Measurements from ENCODE around the gene EEPD1.

EEPD1 gene

GRCh38 chr7:36263095-36263484, 110.0 kb downstream of the EEPD1 start:
- DNase-seq = no peak

GRCh38 chr7:36264123-36264801, 111.2 kb downstream of the EEPD1 start:
- DNase-seq = no peak

- DNase-seq = no peak
These were observed 112.0 kb downstream of the EEPD1 start for GRCh38 chr7:36264913-36265516.

- DNase-seq = no peak
These were observed 112.6 kb downstream of the EEPD1 start for GRCh38 chr7:36265680-36266079.

GRCh38 chr7:36266190-36266589, 113.1 kb downstream of the EEPD1 start:
- DNase-seq = no peak

DNA sequence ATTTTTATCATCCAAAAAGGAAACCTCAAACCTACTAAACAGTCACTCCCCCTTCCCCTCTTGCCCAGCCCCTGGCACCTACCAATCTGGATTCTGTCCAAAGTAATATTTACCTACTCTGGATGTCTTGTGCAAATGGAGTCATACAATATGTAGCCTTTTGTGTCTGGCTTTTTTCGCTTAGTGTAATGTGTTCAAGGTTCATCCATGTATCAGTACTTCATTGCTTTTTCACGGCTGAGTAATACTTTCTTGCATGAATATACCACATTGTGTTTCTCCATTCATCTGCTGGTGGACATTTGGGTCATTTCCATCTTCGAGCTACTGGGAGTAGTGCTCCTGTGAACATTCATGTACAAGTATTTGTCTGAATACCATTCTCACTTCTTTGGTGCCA, 113.6 kb downstream of the EEPD1 start:
- DNase-seq = no peak

GRCh38 chr7:36272211-36272566, 119.1 kb downstream of the EEPD1 start:
- DNase-seq = no peak

DNA sequence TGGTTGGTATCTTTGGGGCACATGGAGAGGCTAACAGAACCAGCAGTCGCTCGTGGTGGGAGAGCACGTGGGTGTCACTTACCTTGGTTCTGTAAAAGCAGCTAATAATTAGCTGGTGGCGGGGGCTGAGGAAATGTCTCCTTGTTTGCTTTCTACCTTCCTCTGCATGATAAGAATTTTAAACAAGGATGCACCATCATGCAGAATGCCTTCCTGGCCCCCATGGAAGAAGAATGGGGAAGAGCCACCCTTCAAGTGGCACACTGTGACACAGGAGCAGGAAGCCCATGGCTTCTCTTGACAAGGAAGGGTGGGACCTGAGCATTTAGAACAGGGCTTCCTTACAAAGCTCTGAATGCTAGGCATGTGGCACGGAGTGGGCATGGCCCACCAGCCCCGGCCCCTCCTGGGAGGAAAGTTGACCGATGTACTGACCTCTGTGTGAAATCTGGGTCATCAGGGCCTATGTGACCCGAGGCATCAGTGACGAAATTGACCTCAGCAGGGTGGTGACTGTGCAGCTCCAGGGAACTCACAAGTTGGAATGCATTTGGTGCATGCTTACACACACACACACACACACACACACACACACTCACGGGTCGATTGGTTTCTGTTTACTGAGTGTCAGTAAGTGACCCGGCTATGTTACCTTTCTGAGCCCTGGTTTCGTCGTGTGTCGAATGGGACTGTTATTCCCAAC, 119.7 kb downstream of the EEPD1 start:
- DNase-seq = no peak

DNA sequence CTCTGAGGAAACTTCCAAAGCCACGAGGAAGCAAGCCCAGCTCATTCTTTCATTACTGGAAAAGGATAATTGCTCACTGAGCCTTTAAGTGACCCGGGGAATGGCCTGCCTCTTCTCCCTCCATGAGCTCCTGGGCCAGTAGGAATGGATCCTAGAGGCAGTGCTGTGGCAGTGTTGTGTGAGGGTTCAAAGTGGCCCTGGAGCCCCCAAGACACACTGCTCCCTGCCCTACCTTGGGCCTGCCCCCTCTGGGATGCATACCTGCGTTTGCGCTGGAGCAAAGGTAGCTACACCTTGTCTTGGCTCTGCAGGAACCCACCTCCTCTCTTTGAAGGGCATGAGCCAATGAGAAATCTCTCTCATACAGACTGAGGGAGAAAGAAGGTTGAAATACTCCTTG, 120.8 kb downstream of the EEPD1 start:
- no peak for DNase-seq

- no peak for DNase-seq
These were observed 122.8 kb downstream of the EEPD1 start for GRCh38 chr7:36275735-36276284.

GRCh38 chr7:36276428-36277248, 123.6 kb downstream of the EEPD1 start:
- DNase-seq = no peak

GRCh38 chr7:36277249-36277542, 124.1 kb downstream of the EEPD1 start:
- no peak for DNase-seq

DNA sequence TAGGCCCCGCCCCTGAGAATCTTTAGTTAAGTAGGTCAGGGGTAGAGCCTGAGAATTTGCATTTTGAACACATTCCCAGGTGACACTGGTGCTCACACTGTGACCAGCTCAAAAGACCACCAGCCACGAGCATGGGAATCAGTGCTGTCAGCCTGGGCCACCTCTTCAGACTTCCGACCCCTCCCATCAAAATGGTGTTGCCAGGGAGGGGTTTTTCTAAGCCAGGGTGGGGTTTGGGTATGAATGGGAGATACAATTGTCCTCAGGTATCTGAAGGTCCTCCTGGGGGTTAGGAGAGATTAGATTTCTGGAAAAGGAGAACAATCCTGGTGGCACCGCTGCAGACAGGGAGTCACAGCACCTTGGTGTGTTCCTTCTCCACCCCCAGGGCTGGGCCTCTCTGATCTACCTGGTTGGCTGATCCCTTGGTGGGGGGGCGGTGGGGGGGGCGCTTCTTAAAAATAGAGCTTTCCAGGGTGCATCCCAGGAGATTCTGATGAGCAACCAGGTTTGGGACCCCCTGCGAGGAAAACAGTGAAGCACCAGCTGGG, 125.1 kb downstream of the EEPD1 start:
- DNase-seq = no peak

DNA sequence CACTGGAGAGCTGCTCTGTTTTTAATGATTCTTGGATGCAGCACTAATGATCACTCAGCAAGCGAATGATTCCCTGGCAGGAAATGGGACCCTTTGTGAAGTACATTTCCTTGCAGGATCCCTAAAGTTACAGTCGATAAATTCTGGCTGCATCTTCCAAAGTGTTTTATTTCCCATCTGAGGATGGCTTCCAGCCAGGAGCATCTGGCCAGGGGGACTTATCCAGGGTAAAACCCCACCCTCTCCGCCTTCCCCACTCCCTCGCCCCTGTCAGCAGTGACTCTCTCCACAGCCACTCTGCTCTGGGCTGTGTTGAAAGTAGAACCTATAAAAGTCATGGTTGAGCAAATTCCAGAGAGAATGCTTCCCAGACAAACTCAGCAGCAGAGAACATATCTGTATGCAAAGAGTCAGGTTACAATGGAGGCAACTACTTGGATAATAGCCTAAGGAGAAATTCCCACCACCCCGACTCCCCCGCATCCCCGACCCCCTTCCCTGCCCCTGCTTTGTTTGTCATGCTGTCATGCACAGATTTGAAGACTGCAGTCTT, 125.6 kb downstream of the EEPD1 start:
- no peak for DNase-seq

DNA sequence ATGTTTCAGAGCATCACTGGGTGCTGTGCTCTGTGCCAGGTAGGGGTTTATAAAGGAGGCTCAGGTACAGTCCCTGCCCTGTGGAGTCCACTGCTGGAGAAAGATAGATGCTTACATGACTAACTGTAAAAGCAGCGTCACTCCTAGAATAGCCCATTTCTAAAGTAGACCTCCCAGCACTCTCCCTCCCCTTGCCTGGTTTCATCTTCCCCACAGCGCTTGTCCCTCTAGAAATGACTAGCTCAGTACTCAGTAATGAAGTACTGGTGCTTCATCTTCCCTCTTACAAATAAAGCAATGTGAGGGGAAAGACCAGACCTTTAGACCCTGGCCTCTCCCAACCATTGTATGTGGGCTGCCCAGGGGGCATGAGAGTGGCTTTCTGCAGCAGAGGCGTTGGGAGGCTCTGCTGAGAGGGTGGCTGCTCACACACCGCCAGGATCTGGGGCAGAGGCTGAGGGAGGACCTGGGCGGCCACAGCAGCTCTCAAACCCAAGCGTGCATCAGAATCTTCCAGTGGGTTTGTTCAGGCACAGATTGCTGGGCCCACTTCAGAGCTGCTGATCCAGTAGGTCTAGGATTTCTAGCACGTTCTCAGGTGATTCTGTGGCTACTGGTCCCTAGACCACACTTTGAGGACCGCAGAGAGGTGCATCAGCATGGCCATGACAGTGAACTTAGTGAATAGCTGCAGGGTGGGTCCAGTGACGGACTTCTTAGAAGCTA, 126.3 kb downstream of the EEPD1 start:
- DNase-seq = no peak

- DNase-seq = no peak
These were observed 126.9 kb downstream of the EEPD1 start for GRCh38 chr7:36279926-36280315.

DNA sequence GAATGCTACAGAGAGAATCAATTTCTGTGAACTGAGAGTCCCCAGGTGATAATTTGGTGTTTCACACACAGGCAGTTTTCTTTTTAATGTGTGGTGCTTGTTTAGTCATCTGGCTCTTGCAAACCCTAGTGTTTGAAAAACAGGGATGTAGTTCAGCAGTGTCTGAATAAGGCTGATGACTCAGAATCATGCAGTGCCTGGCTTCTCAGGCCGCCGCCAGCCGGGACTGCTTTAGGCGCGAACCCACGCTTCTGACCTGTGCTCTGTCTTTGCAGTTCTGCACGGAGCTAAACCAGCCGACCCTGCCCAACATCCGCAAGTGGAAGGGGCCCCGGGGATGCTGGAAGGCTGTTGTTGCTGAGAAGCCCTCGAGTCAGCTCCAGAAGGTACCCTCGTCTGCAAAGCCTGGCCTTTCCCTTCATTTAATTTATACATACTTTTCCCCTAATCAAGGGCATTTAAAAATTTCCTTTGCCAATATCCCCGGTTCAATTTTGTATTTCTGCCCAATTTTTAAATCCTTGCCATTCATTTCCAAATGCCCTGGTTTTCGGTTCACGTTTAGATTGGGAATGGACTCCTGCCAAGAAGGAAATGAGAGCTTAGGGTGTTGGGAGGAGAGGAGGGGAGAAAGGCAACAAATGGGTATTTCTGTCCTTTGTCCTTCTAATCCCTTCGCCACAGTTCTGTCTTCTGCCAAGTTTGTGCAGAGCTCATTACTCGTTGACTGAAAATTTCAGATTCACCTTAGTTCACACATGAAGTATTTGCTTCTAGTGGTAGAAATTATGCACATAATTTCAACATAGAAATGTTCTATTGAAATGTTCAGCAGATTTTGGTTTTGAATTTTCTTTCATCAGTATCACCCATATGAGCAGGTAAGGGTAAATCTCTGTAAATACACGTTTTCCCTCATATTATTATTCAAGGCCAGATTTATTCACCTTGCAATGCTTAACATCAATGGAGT, 128.1 kb downstream of the EEPD1 start:
- peak; percentile 14 for DNase-seq

- DNase-seq = no peak
These were observed 129.1 kb downstream of the EEPD1 start for GRCh38 chr7:36281945-36282717.

DNA sequence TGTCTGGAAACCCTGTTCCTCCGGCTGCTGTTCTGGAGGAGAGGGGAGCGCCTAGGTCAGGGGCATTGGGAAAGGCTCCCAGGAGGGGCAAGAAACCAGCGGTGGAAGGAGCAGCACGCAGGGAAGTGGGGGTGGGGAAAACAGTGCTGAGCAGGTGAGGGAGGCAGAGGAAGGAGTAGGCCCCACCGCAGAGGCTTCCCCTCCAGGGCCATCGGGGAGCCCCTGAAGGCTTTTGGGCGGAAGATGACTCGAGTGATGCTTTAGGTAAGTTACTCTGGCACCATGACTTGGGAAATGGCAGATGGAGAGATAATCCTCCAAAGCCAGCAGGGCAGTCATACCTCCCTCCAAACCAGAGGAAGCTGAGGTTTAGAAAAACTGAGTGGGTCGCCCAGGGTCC, 130.1 kb downstream of the EEPD1 start:
- peak; percentile 7 for DNase-seq

GRCh38 chr7:36283711-36284130, 130.7 kb downstream of the EEPD1 start:
- no peak for DNase-seq
